Chondrocyte (in vitro differentiated cells): ENCODE measurements around the gene PAPPA2. TPM values are rescaled to one million over a fixed set of nuclear protein-coding genes. Genes with fewer than 3 reads are reported as not detected.

ENCODE experiments used
- DNase-seq: peaks from one replicate; pipeline ENCODE4 v3.0.0; 2021; ENCODE audit warnings: mixed read lengths, low spot score
- H3K27ac Mint-ChIP-seq: one replicate; pipeline ENCODE4 v1.8.0; 2021; ENCODE audit warnings: mild to moderate bottlenecking, moderate library complexity, mixed read lengths; ENCODE audit not compliant: unreplicated experiment
- H3K27me3 Mint-ChIP-seq: 2 replicates; pipeline ENCODE4 v1.8.0; 2021; ENCODE audit warnings: low read depth, mixed read lengths
- H3K36me3 Mint-ChIP-seq: 2 replicates; pipeline ENCODE4 v1.8.0; 2021; ENCODE audit warnings: low read depth, mixed read lengths
- H3K4me1 Mint-ChIP-seq: 2 replicates; pipeline ENCODE4 v1.8.0; 2021; ENCODE audit warnings: low read depth, mild to moderate bottlenecking, mixed read lengths
- H3K4me3 Mint-ChIP-seq: one replicate; pipeline ENCODE4 v1.8.0; 2021; ENCODE audit warnings: mild to moderate bottlenecking, moderate library complexity, mixed read lengths; ENCODE audit not compliant: unreplicated experiment
- H3K9me3 Mint-ChIP-seq: 2 replicates; pipeline ENCODE4 v1.8.0; 2021; ENCODE audit warnings: low read depth, mixed read lengths
- total RNA-seq: library from RNA; stranded (reverse); gene quantifications from 3 replicates; pipeline ENCODE4 v1.2.1, GENCODE V29; 2021
- TF ChIP-seq, protein P1 (sequence below): fragments of 200-600 bp; sonication (generic); IDR thresholded peaks from 2 replicates; pipeline ENCODE4 v1.5.0; 2021; ENCODE audit warnings: antibody characterized with exemption, mild to moderate bottlenecking, moderate library complexity

Gene PAPPA2
- total RNA-seq, 1 donor from 2014 or later = 0.42 TPM

DNA sequence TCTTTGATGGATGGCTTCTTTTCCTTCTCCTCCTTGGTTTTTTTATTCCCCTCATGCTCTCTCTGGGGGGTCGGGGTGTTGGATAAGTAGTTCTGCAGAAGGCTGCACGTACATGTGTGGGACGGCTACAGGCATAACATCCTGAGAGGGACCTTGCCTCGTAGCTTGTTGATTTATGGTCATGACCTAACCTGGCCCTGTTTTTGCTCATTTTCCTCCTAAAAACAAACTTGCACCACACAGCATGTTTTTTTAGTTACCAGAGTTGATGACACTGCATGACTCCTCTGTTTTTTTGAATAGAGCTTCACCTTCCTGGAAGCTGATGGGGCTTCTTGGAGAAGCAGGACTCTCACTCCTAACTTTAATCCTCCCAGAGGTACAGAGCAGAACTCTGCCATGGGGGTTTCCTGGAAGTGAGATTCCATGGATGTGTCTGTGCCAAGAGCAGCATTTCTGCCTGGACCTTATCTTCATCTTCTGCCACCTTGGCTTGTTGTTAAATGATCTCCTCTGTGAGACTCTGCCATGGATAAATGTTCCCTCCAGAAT is 114.7 kb downstream of the PAPPA2 start:
- TF ChIP-seq, protein P1, sequence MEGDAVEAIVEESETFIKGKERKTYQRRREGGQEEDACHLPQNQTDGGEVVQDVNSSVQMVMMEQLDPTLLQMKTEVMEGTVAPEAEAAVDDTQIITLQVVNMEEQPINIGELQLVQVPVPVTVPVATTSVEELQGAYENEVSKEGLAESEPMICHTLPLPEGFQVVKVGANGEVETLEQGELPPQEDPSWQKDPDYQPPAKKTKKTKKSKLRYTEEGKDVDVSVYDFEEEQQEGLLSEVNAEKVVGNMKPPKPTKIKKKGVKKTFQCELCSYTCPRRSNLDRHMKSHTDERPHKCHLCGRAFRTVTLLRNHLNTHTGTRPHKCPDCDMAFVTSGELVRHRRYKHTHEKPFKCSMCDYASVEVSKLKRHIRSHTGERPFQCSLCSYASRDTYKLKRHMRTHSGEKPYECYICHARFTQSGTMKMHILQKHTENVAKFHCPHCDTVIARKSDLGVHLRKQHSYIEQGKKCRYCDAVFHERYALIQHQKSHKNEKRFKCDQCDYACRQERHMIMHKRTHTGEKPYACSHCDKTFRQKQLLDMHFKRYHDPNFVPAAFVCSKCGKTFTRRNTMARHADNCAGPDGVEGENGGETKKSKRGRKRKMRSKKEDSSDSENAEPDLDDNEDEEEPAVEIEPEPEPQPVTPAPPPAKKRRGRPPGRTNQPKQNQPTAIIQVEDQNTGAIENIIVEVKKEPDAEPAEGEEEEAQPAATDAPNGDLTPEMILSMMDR = no peak
- Mint-ChIP-seq H3K36me3 (no peaks in the 10 kb centered on the region), H3K4me3 (no peak overlapping the region), H3K27ac (no peak overlapping the region), H3K9me3 (no peaks in the 10 kb centered on the region), H3K4me1 (no peaks in the 10 kb centered on the region), H3K27me3 (peaks cover 4% of the 10 kb centered on the region)
- no peak for DNase-seq

DNA sequence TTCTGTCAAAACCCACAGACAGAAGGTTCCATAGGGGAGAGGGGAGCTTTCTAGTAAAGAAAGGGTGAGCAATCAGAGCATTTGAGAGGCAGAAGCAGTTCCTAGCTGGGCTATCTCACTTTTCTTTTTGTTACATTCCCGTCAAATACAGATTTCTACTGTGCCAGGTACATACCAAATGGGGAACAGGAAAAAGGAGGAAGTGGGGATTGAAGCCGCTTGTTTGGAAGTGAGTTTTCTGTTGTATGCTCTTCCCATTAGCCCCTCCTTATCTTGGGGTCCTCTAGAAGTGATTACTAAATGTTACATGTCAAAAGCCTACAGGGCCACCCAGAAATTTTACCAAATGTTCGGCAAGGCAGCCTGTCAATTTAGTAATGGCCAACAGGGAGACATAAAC is 116.1 kb downstream of the PAPPA2 start:
- Mint-ChIP-seq H3K4me1 (no peaks in the 10 kb centered on the region), H3K27me3 (peaks cover 4% of the 10 kb centered on the region), H3K9me3 (no peaks in the 10 kb centered on the region), H3K36me3 (no peaks in the 10 kb centered on the region), H3K27ac (no peak overlapping the region), H3K4me3 (no peak overlapping the region)
- DNase-seq = no peak
- TF ChIP-seq, protein P1 = no peak

DNA sequence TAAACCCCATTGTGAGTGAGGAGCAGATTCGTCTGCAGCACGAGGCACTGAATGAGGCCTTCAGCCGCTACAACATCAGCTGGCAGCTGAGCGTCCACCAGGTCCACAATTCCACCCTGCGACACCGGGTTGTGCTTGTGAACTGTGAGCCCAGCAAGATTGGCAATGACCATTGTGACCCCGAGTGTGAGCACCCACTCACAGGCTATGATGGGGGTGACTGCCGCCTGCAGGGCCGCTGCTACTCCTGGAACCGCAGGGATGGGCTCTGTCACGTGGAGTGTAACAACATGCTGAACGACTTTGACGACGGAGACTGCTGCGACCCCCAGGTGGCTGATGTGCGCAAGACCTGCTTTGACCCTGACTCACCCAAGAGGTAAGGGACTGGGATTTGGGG is 132.2 kb downstream of the PAPPA2 start:
- no peaks in the 10 kb centered on the region for H3K9me3 Mint-ChIP-seq
- no peaks in the 10 kb centered on the region for H3K36me3 Mint-ChIP-seq
- H3K27ac Mint-ChIP-seq = no peak overlapping the region
- DNase-seq = no peak
- H3K4me3 Mint-ChIP-seq = no peak overlapping the region
- no peaks in the 10 kb centered on the region for H3K4me1 Mint-ChIP-seq
- TF ChIP-seq, protein P1 = no peak
- H3K27me3 Mint-ChIP-seq = no peaks in the 10 kb centered on the region

DNA sequence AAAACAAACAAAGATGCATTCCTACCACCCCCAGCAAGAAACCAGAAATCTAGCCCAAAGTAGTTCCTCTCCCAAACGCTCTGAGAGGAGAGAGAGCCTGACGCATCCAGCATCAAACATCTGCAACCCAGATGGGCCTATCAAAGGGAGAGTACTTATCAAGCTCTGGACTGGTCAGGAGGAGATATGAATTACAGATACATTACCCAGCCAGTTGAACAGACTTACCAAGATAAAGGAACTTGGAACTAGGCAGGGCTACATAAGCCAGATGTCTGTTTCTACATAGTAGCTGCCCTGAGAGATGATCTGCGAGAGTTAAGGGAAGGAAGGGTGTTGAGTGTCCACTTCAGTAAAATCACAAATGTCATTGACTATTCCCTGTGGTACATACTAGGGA is 138.4 kb downstream of the PAPPA2 start:
- no peak for DNase-seq
- no peak overlapping the region for H3K4me3 Mint-ChIP-seq
- no peaks in the 10 kb centered on the region for H3K9me3 Mint-ChIP-seq
- H3K36me3 Mint-ChIP-seq = no peaks in the 10 kb centered on the region
- H3K4me1 Mint-ChIP-seq = no peaks in the 10 kb centered on the region
- TF ChIP-seq, protein P1 = no peak
- H3K27ac Mint-ChIP-seq = no peak overlapping the region
- H3K27me3 Mint-ChIP-seq = no peaks in the 10 kb centered on the region

DNA sequence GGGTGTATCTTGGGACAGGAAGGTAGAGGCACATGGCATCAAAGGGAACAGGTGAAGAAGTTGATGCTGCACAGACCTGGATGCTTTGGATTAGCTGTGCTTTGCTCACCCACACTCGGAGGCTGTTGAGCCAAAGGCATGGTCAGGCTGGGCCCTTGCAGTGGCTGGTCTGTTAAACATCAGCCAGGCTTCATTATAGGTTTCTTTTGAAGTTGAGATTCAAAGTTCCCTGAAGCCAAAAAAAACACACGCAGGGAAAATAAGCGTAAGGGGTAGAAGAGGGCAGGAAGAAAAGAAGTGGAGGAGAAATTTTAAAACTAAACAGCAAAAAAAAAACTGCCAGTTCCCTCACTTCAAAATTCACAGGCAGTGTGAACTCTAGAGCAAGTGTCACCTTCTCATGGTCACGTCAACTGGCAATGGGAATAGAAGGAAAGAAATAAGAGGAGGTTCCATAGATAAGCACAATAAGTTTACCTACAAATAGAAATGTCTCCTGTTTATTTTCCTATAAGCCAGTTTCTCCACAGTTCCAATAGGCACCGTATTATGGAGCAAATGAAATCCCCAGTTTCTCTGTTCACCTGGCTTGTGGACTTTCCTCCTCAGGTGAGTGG is 139.5 kb downstream of the PAPPA2 start:
- Mint-ChIP-seq H3K27me3 (no peaks in the 10 kb centered on the region), H3K36me3 (no peaks in the 10 kb centered on the region), H3K4me3 (no peak overlapping the region), H3K9me3 (no peaks in the 10 kb centered on the region), H3K4me1 (no peaks in the 10 kb centered on the region), H3K27ac (no peak overlapping the region)
- TF ChIP-seq, protein P1 = no peak
- DNase-seq = no peak
